ENCODE results near the gene FBXO41. TPM values are rescaled to one million over a fixed set of nuclear protein-coding genes. Genes with fewer than 3 reads are reported as not detected.

Gene FBXO41
- total RNA-seq, 2 experiments from 2014 or later, result 20.4 to 57.9 TPM

GRCh38 chr2:73250872-73251846 lies 33.1 kb downstream of the FBXO41 start:
- CTCF ChIA-PET (ENCODE audit: unreplicated experiment), result interaction anchor here (0.6 kb wide), 1 partner anchor 178 kb away, joined by 3 read pairs; no protein-coding TSS in a partner anchor
- intact Hi-C loops (cut with micrococcal nuclease; ENCODE audit: unreplicated experiment), result no loop called here

GRCh38 chr2:73249636-73250035 lies 34.6 kb downstream of the FBXO41 start:
- Histone ChIP-seq H3K27ac (ENCODE audit: low read depth, low read length, poor library complexity, severe bottlenecking) (no peak overlapping the region), H3K79me2 (ENCODE audit: insufficient read depth, low read depth, low read length) (no peaks in the 10 kb centered on the region), H3K4me3 (ENCODE audit: low read depth, low read length, poor library complexity, severe bottlenecking) (no peak overlapping the region), H2AFZ (ENCODE audit: low read length) (no peak overlapping the region), H3K36me3 (ENCODE audit: insufficient read depth, low read length) (peaks cover 98% of the 10 kb centered on the region), H3K9me2 (ENCODE audit: insufficient read depth, low read length) (no peaks in the 10 kb centered on the region), H3K9me3 (ENCODE audit: low read length) (no peaks in the 10 kb centered on the region), H3K4me2 (ENCODE audit: low read length) (no peak overlapping the region), H3K4me1 (ENCODE audit: insufficient read depth, low read length, poor library complexity, severe bottlenecking) (no peaks in the 10 kb centered on the region), H4K20me1 (ENCODE audit: insufficient read depth, low read length) (peaks cover 11% of the 10 kb centered on the region)
- DNase-seq (ENCODE audit: low spot score), result no peak
- no TSS peak for BruUV-seq (replicated peaks)
- ChIA-PET CTCF (ENCODE audit: unreplicated experiment) (no interaction called here), POLR2A (interaction anchor here (0.7 to 2.6 kb wide), 4 partner anchors 11 to 37 kb away, joined by 3 to 7 read pairs (median 6); partner anchors contain the start of genes CCT7 and PRADC1)
- TF ChIP-seq CTCF (conservative IDR thresholded peaks at IDR 0.05; ENCODE audit: low read length) (no peak), EZH2phosphoT487 (IDR thresholded peaks at IDR 0.05; ENCODE audit: borderline replicate concordance, low read depth, low read length) (no peak)
- intact Hi-C loops (cut with micrococcal nuclease; ENCODE audit: unreplicated experiment), result no loop called here

More at GRCh38 chr2:73250872-73251846, 33.1 kb downstream of the FBXO41 start:
- POLR2A ChIA-PET, result interaction anchor here (0.6 to 2.6 kb wide), 3 partner anchors 12 to 478 kb away, joined by 3 to 7 read pairs (median 7); partner anchors contain the start of gene CCT7
- Histone ChIP-seq H4K20me1 (ENCODE audit: insufficient read depth, low read length) (peaks cover 6% of the 10 kb centered on the region; the same call in 1 of the 2 replicates), H3K27ac (ENCODE audit: low read depth, low read length, poor library complexity, severe bottlenecking) (no peak overlapping the region), H3K4me2 (ENCODE audit: low read length) (no peak overlapping the region), H2AFZ (ENCODE audit: low read length) (no peak overlapping the region), H3K36me3 (ENCODE audit: insufficient read depth, low read length) (peaks cover 98% of the 10 kb centered on the region), H3K9me2 (ENCODE audit: insufficient read depth, low read length) (no peaks in the 10 kb centered on the region), H3K4me1 (ENCODE audit: insufficient read depth, low read length, poor library complexity, severe bottlenecking) (no peaks in the 10 kb centered on the region), H3K79me2 (ENCODE audit: insufficient read depth, low read depth, low read length) (no peaks in the 10 kb centered on the region), H3K4me3 (ENCODE audit: low read depth, low read length, poor library complexity, severe bottlenecking) (no peak overlapping the region), H3K9me3 (ENCODE audit: low read length) (no peaks in the 10 kb centered on the region)
- no peak for DNase-seq (ENCODE audit: low spot score)
- TF ChIP-seq EZH2phosphoT487 (IDR thresholded peaks at IDR 0.05; ENCODE audit: borderline replicate concordance, low read depth, low read length) (no peak), CTCF (conservative IDR thresholded peaks at IDR 0.05; ENCODE audit: low read length) (no peak)
- BruUV-seq (replicated peaks), result no TSS peak

Data from OCI-LY7 (cell line).